SH-SY5Y (cell line): Measurements from ENCODE around the gene DUSP9.

Experiments used
- GATA2 ChIP-seq: IDR thresholded peaks from 2 replicates; pipeline ENCODE4 v1.6.1; 2011; ENCODE audit warnings: mild to moderate bottlenecking, low read depth, low read length
- GATA3 ChIP-seq: IDR thresholded peaks from 2 replicates; pipeline ENCODE4 v1.6.1; 2011; ENCODE audit warnings: low read depth, mild to moderate bottlenecking, low read length, moderate library complexity

Gene DUSP9

DNA sequence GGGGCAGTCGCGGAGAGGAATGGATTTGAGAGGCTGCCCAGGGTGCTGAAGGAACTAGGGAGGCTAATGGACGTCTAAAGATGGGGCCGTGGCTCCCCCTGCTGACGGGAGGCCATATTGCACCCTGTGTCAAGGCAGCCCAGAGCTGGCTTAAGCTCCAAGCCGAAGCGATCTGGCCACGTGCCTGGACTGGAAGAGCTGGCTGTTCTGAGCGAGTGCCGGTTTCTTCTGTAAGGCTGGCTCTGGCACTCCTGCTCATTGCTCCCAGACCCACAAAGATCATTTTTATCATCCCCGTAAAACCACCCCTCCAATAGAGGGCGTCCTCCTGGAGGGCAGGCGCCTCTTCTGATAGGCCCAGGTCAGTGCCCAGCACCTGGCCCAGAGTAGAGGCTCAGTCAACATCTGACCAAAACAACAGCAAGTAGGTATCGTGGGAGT, 21.0 kb downstream of the DUSP9 start:
- TF ChIP-seq GATA3 (no peak), GATA2 (no peak)

DNA sequence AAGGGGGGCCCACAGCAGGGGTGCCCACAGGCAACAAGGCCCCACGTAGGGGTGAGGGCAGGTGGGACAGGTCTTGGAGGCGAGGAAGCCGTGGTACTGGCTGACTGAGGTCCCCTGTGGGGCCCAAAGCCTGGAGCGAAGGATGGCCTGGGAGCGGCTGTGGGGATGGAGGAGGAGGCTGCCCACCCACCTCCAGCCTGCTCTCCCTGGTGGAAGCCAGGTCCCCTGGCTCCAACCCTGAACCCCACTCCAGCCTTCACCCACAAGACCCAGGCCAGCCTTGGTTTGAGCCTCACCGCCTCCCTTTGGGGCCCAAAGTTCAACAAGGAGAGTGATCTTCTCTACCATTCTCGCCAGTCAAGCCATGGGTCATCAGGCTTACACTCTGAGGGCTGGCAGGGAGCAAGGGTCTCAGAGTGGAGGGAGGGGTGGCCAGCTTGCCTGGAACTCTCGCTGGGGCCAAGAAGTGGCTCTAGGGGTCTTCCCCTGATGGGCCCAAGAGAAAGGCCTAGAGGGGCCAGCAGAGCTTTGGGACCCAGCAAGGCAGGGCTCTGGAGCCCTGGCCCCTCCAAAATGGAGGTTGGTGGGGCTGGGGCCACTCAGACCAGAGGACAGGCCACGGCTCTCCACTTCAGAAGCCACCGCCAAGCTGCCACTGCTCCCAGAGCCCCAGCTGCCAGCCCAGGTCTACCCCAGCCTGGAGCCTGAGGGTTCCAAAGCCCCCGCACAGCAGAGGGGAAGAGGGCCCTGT, 21.6 kb downstream of the DUSP9 start:
- no peak for TF ChIP-seq GATA2

DNA sequence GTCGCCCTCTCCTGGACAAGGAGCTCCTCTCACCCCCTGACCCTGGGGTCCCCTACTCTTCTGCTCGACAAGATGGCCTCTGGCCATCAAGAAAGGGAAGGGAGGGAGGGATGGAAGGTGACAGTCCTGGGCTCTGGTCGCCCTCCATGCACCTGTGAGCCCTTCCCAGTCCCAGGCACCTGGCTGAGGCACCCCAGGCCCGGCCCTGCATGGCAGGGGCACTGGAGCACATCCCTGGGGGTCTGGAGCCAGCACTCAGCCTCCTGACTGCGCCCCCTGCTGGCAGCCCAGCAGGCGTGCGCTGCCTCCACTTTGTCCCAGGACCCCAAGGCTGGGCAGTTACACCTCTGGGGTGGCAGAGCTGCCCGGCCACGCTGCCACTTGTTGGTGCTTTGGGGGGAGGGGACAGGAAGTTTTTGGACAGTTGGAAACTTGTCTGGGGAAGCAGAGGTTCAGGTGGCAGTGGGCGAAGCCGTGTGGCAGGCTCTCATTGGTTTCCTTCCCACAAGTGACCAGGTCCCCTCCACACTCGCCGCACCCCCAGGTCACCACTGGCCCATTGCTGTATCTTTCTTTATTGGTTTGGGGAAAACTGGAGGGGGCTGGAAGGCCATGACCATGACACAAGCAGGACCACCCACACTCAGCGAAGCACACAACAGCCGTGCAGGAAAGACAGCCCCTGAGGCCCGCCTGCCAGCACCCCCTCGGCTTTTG, 22.3 kb downstream of the DUSP9 start:
- TF ChIP-seq GATA2, result no peak
- TF ChIP-seq GATA3, result no peak

DNA sequence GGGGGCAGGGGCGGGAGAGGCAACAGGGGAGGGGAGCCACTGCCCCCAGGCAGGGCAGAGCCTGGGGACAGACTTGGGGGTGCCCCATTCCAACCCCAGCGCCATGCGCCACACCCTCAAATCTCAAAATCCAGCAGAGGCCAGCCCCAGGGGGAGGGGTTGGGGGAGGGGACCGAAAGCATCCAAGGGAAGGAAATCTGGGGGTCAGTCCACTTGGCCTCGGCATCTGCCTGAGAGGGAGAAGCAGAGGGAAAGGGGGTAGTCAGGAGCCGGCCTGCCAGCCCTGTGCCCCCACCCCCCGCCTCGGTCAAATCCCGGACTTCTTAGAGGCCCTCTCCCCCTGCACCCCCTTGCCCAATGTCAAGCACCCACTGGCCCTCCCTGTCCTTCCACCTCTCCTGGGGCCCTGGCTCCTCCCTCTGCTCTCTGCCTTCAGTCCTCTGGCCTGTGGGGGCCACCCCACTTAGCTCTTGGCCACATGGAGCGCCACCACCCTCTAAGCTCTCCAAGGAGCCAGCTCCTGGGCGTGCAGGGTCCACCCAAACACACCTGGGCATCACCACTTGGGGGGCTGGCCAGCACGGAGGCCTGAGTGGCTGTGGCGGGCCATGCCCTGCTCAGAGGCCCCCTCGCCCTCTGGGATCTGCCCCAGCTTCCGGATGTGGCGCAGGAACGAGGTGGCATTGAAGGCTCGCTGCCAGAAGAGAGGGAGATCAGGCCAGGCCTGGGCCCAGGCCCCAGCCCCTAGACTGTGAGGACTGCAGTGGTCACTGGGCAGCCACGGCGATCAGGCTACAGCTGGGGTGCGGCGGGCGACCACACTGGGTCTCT, 23.1 kb downstream of the DUSP9 start:
- TF ChIP-seq GATA3 (no peak), GATA2 (no peak)

GRCh38 chrX:153670748-153671588, 24.0 kb downstream of the DUSP9 start:
- TF ChIP-seq GATA2 (no peak), GATA3 (no peak)

DNA sequence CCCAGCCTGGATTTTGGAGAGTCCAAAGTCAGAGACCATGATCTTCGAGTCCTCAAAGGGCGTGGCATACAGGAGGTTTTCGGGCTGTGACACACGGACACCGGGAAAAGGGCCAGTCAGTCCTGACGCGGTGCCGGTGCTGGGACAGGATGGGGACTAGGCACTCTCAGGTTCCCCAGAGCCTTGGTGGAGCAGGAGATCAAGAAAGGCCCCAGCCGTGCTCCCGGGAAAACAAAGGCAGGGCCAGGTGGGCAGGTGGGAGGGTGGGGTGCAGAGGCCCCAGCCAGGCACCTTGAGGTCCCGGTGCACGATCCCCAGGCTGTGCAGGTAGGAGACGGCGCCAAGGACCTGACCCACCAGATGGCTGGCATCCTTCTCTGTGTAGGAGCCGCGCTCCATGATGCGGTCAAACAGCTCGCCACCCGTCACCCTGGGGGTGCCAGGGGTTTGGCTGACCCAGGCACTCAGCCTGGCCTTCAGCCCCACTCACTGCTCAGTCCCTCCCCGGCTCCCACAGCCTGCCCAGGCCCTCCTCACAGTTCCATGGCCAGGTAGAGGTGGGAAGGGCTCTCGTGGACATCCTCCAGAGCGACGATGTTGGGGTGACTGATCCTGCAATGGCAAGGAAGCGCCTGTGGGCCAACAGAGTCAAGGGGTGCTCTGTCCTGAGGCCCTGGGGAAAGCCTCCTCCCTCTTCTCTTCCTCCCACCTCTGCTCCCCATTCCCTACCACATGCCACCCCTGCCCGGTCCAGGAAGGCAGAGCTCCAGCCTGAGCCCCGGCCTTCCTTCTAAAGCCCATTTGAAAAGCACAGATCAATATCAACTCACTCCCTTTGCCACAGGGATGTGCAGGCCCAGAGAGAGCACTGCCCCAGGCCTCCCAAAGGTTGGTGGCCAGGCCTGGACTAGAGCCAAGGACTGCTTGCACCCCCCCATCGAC, 24.9 kb downstream of the DUSP9 start:
- TF ChIP-seq GATA3 (no peak), GATA2 (no peak)

DNA sequence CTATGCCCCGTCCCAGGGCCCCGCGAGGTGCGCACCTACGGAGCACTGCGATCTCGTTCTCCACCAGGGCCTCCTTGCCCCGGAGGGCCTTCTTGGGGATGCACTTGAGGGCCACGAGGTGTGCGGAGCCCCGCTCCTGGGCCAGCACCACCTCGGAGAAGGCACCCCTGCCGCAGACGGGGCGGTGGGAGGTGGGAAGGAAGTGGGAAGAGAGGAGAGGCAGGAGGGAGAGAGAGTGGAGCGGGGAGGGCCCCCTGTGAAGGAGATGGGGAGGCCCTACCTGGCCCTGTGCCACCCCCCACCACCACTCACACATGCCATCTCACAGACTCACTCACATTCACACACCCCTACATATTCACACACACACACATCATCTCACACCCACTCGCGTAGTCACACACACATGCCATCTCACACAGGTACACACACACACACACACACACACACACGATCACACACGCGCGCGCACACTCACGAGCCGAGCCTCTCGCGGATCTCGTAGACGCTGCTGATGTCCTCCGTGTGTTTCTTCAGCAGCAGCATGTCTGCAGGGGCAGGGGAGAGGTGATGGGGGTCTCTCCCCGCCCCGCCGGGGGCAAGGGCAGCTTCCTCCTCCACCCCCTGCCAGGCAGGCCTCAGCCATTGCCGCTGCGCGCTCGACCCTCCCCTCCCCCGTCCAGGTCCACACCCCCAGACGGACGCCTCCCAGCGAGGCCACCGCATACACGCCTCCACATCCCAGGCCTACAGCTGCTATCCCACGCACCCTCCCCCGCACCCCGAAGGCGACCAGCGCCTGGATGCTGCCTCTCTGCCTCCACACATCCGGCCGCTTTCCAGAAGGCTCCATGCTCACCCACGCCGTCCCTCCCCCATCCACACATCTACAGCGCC, 25.8 kb downstream of the DUSP9 start:
- TF ChIP-seq GATA3 (no peak), GATA2 (no peak)

DNA sequence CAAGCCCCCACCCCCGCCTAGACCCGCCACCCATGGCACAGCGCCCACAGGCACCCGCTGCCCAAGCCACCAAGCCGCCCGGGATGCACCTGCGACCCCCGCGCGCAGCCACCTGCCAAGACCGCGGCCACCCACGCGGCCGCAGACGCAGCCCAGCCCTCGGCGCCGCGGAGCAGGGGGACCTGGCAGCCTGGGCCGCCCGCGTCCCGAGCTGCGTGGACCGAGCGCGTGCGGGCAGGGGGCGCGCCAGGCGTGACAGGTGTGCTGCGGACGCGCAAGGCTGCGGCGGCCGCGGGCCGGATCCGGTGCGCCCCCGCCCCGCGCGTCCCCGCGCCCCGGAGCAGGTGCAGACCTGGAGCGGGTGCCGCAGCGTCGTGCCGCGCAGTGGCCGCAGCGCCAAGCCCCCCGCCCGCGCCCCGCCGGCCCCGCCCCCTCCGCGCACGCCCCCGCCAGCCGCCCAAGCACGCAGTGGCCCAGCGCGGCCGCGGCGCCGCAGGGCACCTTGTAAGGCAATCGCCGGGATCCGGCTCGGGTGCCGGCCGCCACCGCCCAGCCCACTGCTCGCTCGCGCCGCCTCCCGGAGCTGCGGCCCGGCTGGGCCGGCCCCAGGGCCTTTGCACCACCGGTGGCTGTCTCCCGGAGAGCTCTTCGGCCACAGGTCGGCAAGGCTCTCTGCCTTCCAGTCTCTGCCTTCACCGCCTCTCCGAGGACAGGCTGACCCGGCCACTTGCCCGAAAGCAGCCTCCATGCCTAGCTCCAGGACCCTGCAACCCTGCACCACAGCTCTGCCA, 26.6 kb downstream of the DUSP9 start, which contains the start of gene PNCK:
Gene PNCK, minus strand, starts transcription at position 386 of the 791 bp plus-strand sequence. CDS start 737 bp downstream, outside the sequence.
- TF ChIP-seq GATA3, result no peak
- TF ChIP-seq GATA2, result no peak

- no peak for TF ChIP-seq GATA3
- no peak for TF ChIP-seq GATA2
Observed at GRCh38 chrX:153674219-153674851, 27.3 kb downstream of the DUSP9 start.

GRCh38 chrX:153681175-153681574, 34.2 kb downstream of the DUSP9 start:
- TF ChIP-seq GATA3, result no peak
- no peak for TF ChIP-seq GATA2

DNA sequence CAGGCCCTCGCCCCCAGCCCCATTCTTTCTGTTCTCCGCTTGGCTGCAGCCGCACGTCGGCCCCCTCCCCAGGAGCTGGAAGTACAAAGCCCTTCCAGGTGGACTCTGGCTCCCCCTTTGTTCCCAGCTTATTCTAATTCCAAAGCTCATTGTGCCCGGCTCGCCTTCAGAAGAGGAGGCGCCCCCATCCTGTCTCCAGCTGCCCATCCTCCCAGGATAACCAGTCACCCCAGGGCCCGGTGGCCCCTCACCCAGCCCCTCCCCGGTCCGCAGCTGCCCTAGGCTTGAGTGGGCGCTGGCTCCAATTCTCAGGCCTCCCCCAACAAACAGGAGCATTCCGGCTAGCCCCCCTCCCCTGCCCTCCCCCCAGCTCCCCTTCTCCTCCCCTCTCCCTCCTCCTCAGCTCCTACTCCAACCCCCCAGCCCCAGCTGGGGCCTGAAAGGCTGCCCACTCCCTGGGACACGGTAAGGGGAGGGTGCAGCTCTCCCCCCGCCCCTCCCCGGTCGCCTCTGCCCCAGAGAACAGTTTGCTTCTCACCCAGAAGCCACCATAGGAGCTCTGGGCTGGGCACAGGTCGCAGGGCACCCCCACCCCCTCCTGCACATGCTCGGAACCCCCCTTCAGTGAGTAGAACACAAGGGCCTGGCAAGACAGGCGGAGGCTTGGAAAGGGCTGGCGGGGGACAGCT, 37.6 kb downstream of the DUSP9 start:
- TF ChIP-seq GATA3 (no peak), GATA2 (no peak)
